ENCODE results near the gene GADD45B.

Gene GADD45B, protein sequence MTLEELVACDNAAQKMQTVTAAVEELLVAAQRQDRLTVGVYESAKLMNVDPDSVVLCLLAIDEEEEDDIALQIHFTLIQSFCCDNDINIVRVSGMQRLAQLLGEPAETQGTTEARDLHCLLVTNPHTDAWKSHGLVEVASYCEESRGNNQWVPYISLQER

DNA sequence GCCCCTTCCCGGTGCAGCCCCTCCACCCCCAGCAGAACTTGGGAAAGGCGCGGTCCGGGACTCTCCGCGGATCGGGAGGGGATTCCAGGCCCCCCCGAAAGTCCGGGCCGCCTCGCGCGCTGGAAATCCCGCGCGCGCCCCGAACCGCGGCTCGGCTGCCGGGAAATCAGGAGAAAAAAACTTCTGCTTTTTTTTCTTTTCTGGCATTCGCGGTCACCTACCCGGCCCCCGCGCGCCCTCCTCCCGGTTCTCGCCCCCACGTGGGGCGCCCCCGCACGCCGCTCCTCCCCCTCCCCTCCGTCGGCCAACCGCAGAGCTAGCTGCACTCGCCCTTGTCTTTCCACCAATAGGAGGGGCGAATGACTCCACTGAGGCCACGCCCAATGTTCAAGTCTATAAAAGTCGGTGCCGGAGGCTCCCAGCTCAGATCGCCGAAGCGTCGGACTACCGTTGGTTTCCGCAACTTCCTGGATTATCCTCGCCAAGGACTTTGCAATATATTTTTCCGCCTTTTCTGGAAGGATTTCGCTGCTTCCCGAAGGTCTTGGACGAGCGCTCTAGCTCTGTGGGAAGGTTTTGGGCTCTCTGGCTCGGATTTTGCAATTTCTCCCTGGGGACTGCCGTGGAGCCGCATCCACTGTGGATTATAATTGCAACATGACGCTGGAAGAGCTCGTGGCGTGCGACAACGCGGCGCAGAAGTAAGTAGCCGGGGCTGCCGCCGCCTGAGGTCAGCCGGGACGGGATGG is at the start of gene GADD45B:
Gene GADD45B (plus strand): TSS at position 426 of the 749 bp plus-strand sequence. CDS start 232 bp downstream, at position 658.
- DNase-seq: peak; percentile 98

DNA sequence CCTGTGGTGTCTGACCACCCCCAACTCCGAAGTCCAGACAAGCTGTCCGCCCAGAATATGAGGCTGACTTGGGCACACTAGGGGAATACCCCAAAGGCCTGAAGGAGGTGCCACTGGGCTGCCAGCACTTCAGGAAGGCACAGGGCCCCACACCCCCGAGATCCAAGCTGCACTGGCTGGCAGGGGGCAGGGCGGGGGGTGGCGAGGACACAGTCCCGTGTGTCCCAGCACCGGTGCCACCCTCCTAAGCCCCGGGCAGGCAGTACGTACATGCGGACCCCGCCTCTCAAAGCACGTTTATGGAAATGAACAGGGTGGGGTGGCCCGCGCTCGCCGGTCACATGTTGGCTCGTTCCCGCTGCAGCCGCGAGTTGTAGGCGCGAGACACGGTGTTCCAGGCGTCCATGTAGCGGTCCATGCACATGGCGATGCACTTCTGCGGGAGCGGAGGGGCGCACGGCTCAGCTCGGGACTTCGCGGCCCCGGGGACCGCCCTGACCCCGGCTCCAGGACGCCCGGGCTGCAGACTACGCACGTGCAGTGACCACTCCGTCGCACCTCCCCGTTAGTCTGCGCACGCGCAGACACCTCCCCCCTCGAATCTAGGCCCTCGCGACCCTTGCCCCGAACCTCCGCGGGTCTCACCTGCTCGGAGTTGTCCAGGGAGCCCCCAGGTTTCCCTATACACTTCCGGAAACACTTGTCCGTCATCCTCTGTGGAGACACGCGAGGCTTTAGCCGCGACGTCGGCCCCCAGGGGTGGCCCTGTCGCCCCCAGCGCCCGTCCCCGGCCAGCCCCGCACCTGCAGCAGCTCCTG is 49.1 kb upstream of the GADD45B start:
- DNase-seq: peak; percentile 77

DNA sequence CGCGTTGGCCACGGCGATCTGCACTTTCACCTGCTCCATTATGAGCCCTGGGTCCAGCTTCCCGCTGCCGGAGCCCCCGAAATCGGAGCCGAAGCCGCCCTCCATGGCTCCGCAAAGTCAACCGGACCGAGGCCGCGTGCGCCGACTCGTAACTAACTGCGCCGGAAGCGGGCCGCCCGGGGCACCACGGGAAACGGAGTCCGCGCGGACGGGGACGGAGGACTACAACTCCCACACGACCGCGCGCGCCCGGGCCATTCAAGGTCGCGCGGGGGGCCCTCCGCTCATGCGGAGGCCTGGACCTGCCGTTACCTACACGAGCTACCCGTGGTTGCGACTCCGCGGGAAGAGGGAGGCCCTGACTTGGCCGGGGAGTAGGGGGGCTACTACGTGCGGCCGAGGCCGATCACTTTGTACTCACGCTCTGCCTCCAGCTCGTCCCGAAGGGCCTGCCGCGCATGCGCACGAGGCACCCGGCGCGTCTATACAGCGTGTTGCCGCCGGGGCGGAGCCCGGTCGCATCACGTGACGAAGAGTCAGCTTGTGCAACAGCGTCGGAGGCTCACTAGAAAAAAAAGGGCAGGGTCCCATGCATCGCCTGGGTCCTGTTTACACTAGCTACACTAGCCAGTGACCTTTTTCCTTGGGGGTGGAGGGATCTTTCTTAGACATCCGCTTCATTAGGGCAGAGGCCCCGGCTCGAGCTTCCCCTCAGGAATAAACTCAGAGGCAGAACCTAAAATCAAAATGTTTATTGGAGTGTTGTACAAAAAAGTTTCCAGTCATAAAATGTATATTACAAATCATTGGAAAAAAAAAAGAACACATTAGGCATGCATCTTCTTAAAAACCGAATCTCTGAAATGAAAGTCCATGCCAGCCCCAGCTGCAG is 48.3 kb upstream of the GADD45B start, which contains the start of gene TIMM13:
Gene TIMM13 (minus strand): TSS at position 158 of the 892 bp plus-strand sequence. CDS start 53 bp downstream, at position 105.
- DNase-seq: peak; percentile 98

DNA sequence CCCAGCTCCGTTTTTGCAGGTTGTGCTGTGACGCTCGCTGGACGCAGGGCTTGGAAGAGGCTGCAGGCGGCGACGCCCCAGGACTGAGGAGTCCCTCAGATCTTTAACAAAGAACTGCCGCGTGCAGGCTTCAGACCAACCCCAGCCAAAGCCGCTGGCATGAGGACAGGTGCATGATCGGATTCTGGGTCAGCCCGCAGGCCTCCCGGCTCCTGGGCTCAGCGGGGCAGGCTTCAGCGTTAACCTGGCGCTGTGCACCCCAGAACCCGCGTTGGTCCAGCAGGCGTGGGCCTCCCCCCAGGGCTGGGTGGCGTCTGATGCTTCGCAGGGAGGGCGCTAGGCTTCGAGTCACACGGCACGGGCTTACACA is 47.6 kb upstream of the GADD45B start:
- no peak for DNase-seq

DNA sequence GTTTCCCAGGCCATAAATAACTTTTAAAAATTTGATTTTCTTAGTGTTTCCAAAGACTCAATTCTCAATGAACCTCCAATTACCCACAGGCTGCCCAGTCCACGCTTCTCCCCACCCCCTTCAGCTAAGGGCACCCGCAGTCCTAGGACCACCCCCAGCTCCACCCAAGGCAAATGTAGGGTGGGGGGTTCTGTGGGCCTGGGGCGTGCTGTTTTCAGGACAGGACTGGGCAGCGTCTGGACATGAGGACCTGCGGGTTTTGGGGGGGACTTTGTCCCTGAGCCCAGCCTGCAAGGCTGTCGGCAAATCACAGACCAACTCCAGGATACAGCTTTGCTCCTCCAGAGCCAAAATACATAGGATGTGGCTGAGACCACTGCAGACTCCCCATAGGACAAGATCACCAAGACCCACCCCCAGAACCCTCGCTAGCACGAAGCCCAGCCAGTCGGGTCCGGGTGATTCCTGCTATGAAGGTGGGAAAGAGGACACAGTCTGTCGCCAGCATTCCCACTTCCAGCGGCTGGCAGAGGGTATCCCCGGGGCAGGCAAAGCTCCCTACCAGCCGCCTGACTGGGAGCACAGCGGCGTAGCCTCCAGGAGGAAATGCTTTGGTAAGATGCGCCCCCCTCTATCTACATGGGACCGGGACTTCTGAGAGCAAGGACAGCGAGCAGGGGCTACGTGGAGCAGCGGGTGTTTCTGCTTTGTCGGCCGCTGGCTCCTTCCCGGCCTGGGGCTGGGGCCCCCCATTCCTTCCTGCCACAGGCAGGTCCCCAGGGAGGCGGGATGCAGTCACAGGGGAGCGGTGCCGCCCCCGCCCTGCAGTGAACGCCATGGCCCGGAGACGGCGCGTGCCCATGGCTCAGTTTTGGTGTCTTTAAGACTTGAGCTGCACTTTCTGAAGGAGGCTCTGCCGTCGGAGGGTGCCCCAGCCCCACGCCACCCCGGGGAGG is 46.9 kb upstream of the GADD45B start:
- DNase-seq: no peak

DNA sequence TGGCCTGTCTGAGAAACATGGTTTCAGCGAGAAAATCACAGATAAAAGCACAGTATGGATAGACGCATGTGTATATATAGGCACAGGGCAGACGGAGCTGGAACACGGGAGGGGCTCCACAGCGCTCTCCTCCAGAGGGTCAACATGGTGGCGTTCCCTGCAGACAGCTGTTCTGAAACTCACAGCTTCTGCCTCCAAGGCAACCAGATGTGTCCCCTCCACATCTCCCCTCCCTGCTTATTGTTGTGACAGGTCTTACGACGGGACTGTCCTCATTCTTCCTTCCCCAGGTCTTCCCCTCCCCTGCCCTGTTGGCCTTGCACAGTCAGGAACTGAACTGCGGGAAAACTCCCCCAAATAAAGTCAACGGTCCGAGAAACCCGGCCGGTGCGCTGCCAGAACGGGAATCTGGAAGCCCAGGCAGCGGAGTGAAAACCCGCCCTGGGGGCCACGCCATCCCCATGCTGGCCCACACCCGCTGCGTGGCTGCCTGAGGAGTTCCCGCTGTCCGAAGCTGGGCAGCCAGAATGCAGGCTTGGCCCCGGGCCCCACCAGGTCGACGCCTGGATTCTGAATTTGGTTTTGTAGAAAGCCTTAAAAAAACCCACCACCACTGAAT is 45.9 kb upstream of the GADD45B start:
- DNase-seq: no peak

DNA sequence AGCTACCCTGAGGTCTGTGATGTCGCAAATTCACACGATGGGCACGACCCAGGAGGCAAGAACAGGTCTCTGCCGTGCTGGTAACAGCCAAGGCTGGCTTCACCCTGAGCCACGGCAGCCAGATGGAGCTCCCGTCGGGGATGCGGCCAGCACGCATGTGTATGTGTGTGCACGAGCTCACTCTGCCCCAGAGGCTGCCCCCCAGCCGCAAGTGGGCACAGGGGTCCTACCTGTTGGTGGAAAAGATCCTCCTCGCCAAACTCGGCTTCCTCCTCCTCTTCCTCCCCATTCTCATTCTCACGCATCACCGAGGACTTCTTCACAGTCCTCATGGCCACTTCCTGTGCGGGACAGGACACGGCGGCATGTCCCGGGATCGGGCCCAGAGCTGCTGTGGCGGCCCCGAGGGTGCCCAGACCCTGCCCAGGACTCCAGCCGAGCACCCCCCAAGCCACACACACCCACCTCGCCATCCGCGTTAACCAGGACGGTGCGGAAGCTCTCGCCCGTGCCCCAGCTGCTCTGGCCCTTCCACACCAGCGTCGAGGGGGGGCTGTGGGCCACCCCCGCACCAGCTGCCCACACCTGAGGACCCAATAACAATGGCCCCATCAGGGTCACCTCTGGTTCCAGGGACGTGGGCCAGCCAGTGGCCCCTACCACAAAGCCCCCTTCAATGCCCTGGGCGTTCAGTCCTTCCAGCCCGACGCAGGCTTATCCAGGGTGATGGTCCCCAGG is 44.4 kb upstream of the GADD45B start:
- DNase-seq: no peak

DNA sequence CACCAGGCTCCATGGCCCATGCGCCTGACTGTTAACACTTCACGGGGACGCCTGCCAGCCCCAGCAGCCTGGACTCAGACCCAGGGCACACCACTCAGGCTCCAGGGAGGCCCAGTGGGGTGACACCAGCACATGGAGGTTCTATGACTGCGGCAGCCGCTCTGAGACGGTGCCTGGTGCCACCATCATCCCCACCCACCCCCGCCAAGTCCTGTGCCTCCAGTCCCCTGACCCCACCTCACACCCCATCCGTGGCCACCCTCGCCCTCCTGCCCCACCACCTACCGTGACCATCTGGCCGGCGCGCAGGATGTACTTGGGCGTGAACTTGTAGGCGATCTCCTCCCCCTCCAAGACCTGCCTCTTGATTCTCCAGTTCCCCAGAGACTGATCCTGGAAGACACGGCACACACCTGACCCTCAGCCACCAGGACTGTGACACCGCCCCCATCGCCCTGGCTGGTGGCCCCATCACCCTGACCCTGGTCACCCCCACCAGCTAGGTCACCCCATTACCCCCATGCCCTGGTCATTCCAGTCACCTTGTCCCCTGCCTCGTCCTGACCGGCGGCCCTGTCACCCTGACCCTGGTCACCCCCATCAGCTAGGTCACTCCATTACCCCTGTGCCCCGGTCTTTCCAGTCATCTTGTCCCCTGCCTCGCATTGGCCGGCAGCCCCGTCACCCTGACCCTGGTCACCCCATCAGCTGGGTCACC is 43.6 kb upstream of the GADD45B start:
- no peak for DNase-seq

DNA sequence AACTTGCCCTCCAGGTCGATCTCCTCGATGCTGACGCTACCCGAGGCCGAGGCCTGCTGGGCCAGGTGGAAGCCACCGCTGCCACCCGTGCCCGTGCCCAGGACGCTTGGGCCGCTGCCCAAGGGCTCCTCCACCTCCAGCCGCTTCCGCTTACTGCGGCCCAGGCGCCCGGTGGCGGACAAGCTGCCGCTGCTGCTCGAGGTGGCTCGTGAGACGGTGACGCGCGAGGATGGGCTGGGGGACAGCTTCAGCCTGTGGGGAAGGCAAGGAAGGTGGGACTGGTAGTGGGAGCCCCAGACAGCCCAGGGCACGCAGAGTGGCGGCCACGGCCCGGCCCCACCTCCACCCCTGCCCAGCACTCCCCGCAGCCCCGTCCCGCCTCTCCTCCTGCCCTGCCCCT is 42.1 kb upstream of the GADD45B start:
- no peak for DNase-seq

DNA sequence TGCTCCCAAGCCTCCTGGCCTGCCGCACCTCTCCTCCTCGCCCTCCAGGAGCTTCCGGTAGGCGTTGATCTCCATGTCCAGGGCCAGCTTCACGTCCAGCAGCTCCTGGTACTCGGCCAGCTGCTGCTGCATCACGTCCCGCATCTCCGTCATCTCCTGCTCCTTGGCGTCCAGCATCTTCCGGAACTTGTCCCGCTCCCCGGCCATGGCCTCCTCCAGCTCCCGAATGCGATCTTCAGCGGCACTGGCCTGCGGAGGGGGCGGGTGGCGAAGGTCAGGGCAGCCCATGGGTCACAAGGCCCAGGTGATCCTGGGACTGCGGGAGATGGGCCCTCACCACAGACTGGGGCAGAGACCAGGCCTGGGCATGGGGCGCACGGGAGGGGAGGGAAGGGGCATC is 41.7 kb upstream of the GADD45B start:
- DNase-seq: no peak

DNA sequence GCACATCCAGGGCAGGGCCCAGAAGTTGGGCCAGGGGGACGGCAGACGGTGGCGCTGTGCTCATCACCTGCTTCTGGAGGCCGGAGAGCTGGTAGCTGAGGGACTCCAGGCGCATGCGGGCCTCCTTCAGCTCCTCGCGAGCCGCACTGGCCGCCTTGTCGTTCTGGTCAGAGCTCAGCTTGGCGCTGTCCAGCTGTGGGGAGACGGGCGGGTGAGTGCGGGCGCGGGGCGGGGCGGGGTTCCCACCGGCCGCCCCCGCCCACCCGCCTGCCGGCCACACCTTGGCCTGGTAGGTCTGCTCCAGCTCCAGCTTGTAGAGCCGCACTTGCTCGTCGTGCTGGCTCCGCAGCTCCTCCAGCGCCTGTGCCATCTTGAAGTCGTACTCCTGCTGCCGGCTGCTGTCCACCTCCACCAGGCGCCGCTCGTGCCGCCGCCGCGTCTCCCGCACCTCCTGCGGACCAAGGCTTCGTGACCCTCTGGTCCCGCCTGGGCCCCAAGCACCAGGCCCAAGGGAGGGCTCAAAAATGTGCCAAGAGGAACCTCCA is 41.1 kb upstream of the GADD45B start:
- DNase-seq: no peak

DNA sequence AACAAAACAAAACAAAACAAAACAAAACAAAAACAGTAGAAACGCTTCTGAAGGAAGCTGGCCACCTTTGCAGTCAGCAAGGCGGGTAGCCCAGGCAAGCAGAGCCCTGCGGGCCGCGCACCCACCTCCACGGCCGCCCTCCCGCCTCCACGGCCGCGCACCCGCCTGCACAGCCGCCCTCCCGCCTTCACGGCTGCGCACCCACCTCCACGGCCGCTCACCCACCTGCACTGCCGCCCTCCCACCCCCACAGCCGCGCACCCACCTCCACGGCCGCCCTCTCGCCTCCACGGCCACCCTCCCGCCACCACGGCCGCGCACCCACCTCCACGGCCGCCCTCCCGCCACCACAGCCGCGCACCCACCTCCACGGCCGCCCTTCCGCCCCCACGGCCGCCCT is 39.5 kb upstream of the GADD45B start:
- no peak for DNase-seq

DNA sequence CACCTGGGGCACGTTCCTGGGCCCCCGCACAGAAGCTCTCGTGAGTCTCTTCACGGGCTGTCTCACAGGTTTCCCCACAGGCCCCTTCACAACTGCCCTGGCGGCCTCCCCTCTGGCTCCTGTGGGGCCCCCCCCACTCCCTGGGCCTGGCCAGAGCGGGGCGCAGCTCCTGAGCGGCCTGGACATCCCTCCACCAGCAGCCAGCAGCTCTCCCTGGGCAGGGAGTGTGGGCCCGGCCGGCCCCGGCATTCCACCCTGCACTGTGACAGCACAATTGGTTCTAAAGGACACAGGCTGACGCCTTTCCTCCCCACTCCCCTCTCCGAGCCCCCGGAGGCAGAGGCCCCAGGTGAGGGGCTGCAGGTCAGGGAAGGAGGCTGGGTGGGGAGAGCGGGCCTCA is 39.0 kb upstream of the GADD45B start:
- DNase-seq: no peak

DNA sequence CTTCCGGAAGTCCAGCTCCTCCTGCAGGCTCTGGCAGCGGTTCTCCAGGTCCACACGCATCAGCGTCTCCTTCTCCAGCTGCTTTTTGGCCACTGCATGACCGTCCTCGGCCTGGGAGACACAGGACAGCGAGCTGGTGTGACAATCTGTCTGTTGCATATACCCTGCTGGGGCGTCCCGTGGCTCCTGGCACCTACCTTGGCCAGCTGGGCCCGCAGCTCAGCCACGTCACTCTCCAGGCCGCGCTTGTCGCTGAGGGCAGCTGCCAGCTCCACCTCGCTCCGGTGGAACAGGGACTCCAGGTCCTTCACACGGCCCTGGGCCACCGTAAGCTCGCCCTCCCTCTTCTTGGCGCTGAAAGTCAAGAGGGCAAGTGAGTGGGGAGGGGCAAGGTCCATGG is 37.7 kb upstream of the GADD45B start:
- DNase-seq: no peak

DNA sequence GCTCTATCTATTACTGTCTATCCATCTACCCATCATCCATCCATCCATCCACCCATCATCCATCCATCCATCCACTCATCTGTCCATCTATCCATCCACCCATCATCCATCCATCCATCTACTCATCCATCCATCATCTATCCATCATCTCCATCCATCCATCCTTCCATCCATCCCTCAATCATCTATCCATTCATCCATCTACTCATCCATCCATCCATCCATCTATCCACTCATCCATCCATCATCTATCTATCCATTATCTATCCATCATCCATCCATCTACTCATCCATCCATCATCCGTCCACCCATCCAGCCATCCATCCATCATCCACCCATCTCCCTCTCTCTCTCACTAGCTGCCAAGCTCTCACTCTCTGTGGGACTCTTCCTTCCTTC is 35.4 kb upstream of the GADD45B start:
- no peak for DNase-seq

DNA sequence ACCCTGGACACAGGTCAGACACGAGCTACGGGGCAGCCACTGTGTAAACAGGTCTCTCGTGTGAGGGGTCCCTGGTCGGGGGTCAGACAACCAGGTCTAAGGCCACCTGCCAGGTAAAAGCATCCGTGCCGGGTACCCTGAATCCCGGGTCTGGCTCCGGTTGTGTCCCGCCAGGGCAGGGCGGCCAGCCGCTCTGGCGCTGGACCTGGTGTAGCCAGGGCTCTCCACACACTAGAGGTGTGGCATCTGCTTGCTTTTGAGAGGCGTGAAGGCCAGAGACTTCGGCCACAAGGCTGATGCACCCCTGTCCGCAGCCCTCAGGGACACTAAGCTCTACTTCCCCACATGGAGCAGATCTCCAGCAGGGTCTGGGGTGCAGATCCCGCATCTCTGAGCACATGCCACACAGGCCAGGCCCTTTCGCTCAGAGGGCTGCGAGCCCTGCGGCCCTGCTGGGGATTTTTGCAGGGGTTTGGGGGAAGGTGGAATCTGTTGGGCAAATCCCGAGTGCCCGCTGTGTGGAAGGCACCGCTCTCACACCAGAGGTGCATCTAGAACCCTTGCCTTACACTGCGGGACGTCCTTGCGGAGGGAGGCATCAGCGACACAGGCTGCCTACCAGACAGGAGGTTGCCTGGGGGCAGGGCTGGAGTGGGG is 34.7 kb upstream of the GADD45B start:
- DNase-seq: no peak

DNA sequence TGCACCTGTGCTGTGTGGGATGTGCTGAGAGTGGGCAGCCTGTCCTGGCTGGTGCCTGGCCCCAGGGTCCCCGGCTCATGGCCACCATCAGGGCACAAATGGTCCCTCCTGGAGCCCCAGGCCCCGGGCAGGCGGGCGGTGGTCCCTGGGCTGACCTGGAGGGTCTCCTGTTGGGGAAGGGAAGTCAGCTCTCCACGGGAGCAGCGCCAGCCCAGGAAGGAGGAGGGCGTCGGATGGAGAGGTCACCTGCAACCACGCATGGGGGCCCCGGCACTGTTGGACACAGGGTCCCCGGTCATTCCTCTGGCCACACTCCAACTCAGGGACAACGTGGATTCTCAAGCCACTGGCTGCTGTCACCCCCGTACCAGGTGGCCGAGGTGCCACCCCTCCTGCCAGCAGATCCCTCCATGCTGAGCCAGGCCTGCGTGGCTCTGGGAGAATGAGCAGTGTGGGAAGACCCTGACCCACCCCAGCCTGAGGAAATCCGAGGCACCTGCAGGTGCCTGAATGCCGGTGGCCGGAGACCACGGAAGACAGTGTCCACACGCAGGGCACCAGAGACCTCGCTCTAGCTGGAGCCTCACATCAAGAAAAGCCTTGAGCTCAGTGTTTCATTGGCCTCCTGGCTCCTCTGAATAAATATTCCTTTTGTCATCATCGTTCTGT is 32.7 kb upstream of the GADD45B start:
- no peak for DNase-seq

DNA sequence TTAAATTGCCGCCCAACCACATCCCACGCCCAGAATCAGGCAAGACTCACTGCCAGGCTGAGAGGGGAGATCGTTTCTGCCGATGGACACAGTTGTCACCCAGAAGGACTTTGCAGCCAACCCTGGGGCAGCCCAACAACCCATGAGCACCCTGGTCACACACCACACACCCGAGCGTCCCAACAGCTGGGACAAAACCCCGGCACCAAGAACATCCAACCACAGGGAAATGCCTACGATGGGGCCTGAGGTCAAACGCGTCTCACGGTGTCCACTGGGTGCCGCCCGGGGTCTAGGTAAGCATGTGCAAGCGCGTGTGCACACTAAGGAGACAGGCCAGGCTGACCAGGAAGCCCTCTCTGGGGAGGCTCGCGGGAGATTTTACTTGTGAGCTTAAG is 32.1 kb upstream of the GADD45B start:
- DNase-seq: no peak

All from hematopoietic multipotent progenitor cell treated with erythropoietin and hydrocortisone succinate and interleukin-3 and kit ligand, for 4 days (in vitro differentiated cells).